GM18951 (cell line): ENCODE data around the gene ILKAP.

ENCODE experiments used
- POLR2A ChIP-seq: IDR thresholded peaks from 4 replicates; pipeline ENCODE4 v1.6.1; 2011; ENCODE audit warnings: mild to moderate bottlenecking; ENCODE audit not compliant: insufficient read length, insufficient read depth; ENCODE audit errors: extremely low read depth
- in situ Hi-C: fragments of 300-500 bp; cut with MboI; formaldehyde crosslinking; loops from one replicate; pipeline ENCODE4 v1.12.0; 2022; ENCODE audit warnings: low sequenced_read_pairs, mixed read lengths, inconsistent platforms; ENCODE audit not compliant: unreplicated experiment

The ILKAP gene

DNA sequence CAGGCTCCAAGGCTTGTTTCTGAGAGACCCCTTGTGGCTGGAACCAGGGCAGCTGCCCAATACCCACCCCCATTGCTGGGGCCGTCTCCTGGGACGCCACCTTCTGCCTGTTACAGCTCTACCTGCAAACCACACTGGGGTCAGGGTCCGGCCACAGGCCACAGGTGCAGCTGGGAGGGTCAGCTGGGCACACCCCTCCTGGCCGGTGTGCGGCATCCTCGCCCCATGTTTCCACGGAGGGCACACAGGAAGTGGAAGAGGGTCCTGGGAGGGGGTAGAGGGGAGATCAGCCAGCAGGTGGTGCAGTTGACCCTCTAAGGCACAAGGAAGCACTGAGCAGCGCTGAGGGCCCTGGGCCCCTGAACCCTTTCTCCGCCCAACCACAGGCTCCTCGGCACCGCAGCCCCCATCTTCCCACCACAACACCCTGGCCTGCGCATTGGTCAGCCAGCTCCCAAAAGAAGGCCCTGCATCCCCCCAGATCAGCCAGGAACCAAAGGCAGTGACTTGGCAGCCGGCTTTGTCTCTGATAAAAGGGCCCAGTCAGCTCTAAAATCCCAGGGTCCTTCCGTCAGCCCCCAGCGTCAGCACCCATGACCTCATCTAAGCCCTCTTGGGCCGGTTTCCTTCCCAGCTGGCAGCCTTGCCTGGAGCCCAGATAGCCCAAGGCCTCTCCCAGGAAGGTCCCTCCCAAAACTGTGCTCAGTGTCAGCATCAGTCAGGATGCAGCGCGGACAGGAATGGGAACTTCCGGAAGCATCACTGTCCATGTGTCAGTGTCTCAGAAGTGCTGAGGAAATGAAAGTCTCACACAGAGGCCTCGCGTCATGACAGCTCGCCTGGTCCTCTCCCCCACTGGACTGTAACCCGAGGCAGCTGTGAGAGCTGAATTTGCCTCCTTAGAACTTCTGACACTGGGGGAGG is 43.0 kb downstream of the ILKAP start:
- in situ Hi-C loops, result no loop called here
- TF ChIP-seq POLR2A, result no peak

DNA sequence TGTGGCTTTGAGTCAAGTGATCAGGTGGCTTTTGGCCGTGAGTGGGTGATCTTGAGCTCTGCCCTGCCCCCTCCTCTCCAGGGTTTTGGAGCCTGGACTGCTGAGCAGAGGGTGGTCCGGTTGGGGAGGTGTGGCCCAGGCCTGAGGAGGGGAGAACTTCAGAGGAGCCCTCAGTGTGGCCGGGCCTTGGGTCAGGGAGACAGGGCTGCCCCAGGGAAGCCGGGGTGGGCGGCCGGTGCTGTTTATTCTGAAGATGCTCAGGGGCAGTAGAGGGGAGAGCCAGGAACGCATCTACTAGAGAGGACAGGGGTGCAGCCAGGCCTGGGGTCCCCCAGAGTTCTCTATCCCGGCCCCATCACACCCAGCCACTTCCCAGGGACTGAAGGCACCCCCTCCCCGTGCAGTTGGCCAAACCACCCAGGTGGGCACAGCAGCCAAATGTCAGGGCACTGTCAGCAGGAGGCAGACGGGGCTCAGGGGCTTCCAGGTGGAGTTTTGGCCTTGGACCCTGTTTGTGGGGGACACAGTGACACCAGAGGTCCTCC is 43.8 kb downstream of the ILKAP start:
- TF ChIP-seq POLR2A, result no peak

GRCh38 chr2:238159071-238159539 is 44.4 kb downstream of the ILKAP start:
- in situ Hi-C loops, result no loop called here

More for the DNA sequence above, 43.8 kb downstream of the ILKAP start:
- in situ Hi-C loops, result no loop called here

DNA sequence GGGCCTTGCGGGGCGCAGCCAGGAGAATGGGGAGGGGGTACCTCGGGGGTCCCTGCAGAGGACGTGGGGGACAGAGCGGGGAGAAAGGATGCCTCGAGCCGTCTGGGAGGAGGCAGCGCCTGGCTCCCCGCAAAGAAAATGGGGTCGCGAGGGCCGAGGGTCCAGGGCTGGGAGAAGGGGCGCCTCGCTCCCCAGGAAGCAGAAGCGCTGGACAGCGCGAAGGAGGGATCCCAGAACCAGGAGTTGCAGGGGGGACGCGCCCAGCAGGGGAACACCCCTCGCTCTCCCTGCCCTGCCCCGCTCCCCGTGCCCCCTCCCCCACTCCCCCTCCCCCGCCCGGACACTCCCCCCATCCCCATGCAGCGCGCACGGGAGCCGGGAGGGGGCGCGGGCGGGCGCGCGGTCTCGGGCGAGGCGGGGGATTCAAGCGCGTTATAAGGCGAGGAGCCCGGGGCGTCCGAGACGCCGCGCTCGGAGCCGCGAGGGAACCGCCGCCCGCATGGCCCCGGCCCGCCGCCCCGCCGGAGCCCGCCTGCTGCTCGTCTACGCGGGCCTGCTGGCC is 44.9 kb downstream of the ILKAP start, which contains the start of gene ERFE:
ERFE (plus strand) TSS at position 462 of the 562 bp plus-strand sequence; CDS start at position 500, 38 bp downstream.
- in situ Hi-C loops, result no loop called here
- no peak for TF ChIP-seq POLR2A

More at GRCh38 chr2:238159071-238159539, 44.4 kb downstream of the ILKAP start:
- TF ChIP-seq POLR2A, result no peak

DNA sequence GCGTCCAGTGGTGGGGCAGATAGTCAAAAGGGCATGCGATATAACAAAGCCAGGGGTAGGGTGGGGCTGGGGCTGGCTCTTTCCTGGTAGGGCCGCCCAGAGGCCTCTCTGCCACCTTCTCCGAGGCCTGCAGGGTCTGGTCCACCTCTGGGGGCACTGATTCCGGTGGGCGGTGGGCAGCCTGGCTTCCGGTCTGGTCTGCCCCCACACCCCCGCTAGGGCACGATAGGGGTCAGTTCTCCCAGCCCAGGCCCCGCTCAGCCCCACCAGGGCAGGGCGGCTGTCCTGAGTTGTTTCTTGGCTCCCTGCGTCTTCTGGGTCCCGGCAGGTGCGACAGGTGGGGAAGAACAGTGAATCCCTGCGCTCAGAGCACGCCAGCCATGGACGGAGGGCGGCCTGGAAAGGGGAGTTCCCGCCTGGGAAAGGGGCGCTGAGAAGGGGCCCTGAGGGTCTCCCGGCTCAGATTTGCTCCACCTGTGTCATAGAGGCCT is 45.4 kb downstream of the ILKAP start:
- in situ Hi-C loops, result no loop called here
- no peak for TF ChIP-seq POLR2A

DNA sequence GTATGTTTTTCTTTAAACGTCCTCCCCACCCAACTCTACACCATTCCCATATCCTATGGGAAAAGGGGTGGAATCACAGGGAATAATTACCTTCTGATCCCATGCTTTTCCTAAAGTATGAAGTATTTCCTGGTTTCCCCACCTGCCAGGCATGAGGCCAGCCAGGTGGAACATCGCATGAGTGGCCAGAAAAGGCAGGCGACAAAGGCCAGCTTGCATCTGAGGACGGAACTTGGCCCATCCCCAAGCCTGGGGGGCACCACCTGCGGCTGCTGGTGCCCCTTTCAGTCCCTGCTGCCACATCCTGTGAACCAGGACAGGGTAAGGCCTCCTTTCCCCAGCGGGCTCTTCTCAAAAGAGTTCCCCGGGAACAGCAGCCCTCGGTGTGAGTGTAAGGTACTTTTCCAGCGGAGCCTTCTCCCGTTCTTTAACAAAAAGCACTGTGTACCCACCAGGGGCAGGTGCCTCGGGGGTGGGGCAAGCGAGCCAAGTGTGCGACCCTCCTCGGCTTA is 45.9 kb downstream of the ILKAP start:
- in situ Hi-C loops, result no loop called here
- no peak for TF ChIP-seq POLR2A

DNA sequence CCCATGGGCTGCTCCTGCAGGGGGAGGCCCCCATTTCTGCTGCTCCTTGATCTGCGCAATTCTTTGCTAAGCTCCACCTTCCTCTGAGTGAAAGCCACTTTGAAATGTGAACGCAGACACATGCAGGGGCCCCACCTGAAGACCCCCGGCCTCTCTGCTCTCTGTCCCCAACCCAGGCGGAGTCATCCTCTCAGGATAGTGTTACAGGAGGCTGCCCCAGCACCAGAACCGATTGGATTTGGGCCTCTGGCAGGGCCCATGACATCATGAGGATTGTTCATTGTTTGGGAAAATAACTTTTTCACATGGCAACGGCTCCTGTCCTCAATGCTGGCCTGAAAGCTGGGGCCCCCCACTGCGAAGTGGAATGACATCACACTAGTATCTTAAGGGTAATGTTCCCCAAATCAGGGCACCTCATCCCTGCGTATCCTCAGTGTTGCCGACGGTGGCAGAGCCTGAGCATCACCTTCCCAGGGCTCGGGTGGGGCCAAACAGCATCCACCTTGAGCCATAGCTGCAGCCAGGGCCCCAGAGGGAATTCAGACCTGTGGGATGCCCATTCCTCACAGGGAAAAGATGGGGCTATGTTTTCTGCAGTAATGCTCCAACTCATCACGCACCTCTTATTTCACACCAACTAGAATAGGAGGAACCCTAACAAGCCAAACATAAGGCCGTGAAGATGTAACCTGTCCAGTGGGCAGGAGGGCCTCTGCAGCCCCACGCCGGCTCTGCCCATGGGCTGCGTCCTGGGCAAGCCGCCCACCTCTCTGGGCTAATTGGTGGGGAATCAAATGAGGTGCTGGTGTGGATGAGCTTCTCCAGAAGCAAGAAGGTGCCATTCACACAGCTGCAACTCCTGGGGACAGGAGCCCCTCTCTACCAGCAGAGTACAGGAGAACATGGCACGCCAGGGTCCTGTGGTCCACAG is 47.5 kb downstream of the ILKAP start:
- TF ChIP-seq POLR2A, result no peak
- in situ Hi-C loops, result no loop called here

GRCh38 chr2:238155051-238155760 is 48.3 kb downstream of the ILKAP start:
- in situ Hi-C loops, result no loop called here
- TF ChIP-seq POLR2A, result no peak

DNA sequence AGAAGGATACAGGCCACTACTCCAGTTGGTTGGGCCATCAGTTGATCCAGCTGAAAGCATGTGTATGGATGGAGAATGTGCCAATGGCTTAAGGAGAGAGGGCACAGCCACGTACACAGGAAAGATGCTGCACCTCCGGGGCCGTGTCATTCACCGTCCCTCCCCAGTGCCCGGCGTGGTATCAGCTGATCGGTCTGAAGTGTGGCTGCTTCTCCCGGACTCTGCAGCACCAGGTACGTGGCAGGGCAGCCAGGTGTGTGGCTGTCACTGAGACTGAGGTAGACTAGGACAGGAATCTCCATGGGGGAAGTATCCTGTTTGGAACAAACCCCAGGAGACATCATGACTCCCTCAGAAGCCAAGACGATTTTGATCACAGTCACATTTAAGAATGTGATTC is 48.9 kb downstream of the ILKAP start:
- in situ Hi-C loops, result no loop called here
- no peak for TF ChIP-seq POLR2A

GRCh38 chr2:238152771-238153688 is 50.5 kb downstream of the ILKAP start:
- in situ Hi-C loops, result no loop called here
- TF ChIP-seq POLR2A, result no peak
